A549 (cell line): ENCODE results near the gene ARHGAP42. TPM values are rescaled to one million over a fixed set of nuclear protein-coding genes. Genes with fewer than 3 reads are reported as not detected.
A peak's percentile ranks its signal among the peaks of the same experiment; 100 is the strongest.

Experiments
- ATAC-seq, 2 experiments: fragments of 200-7000 bp in 1 of 2; fragments of >200 bp in 1 of 2; cut with Nextera tagmentation in 1 of 2; cut with Tn5 transposase in 1 of 2; 3 replicates each; pipeline versions ENCODE4 v1.8.0 to v1.9.1; 2018 to 2020; ENCODE audit warnings: mild to moderate bottlenecking in 1 of 2, moderate library complexity in 1 of 2
- CTCF ChIA-PET: fragments of 300-600 bp; sonication (Branson Sonifier 250); formaldehyde crosslinking; extraction: SDS; loops from one replicate; lab custom pipeline; 2021; ENCODE audit warnings: antibody characterized with exemption, inconsistent platforms; lab: Yijun Ruan, JAX
- POLR2A ChIA-PET: fragments of 350-600 bp; formaldehyde crosslinking; extraction: SDS; loops from one replicate; lab custom pipeline; 2021; ENCODE audit warnings: antibody characterized with exemption, inconsistent platforms; lab: Yijun Ruan, JAX
- DNase-seq, 2 experiments: peaks; one replicate each; pipeline versions ENCODE4 v3.0.0 to v3.0.0-alpha.2; 2011 to 2016; ENCODE audit warnings: low read depth in 1 of 2, low spot score in 1 of 2
- FAIRE-seq: peaks from 2 replicates; lab custom pipeline; 2011; peaks lifted over from hg19 to GRCh38; lab: Jason Lieb, UNC
- H3K27ac ChIP-seq, 2 experiments: fragments of >200 bp; sonication (Bioruptor Twin); formaldehyde crosslinking; 3 replicates each; pipeline ENCODE4 v1.5.1; 2016 to 2017
- H3K4me1 ChIP-seq: fragments of >200 bp; sonication (Bioruptor Twin); formaldehyde crosslinking; 3 replicates; pipeline ENCODE4 v1.6.1; 2016
- H3K4me2 ChIP-seq: fragments of >200 bp; sonication (Bioruptor Twin); formaldehyde crosslinking; 3 replicates; pipeline ENCODE4 v1.6.1; 2016
- H3K4me3 ChIP-seq: fragments of >200 bp; sonication (Bioruptor Twin); formaldehyde crosslinking; 3 replicates; pipeline ENCODE4 v1.5.1; 2016
- H3K9me3 ChIP-seq: fragments of >200 bp; sonication (Bioruptor Twin); formaldehyde crosslinking; 3 replicates; pipeline ENCODE4 v1.6.1; 2016
- BHLHE40 ChIP-seq: IDR thresholded peaks from 2 replicates; pipeline ENCODE4 v1.6.1; 2012; ENCODE audit warnings: low read depth, low read length, inconsistent platforms
- CEBPB ChIP-seq, 2 experiments: fragments of >200 bp in 1 of 2; sonication (Bioruptor Twin) in 1 of 2; formaldehyde crosslinking in 1 of 2; IDR thresholded peaks; 2 replicates each; pipeline ENCODE4 v1.6.1; 2012 to 2016
- EHF ChIP-seq: fragments of 250-450 bp; sonication (Bioruptor Pico); IDR thresholded peaks from 2 replicates; pipeline ENCODE4 v1.5.0; 2020; ENCODE audit warnings: mild to moderate bottlenecking
- ELK1 ChIP-seq: fragments of 150-350 bp; IDR thresholded peaks from 2 replicates; pipeline ENCODE4 v1.6.1; 2014; ENCODE audit warnings: low read depth, mild to moderate bottlenecking, low read length
- FOSB ChIP-seq: fragments of 250-450 bp; sonication (Bioruptor Pico); IDR thresholded peaks from 2 replicates; pipeline ENCODE4 v1.5.0; 2020; ENCODE audit warnings: mild to moderate bottlenecking, moderate library complexity
- HDAC2 ChIP-seq: fragments of 200-600 bp; sonication (generic); IDR thresholded peaks from 2 replicates; pipeline ENCODE4 v1.6.1; 2016
- HOXB13 ChIP-seq: fragments of 250-450 bp; sonication (Bioruptor Pico); IDR thresholded peaks from 2 replicates; pipeline ENCODE4 v1.5.0; 2020; ENCODE audit warnings: low read depth, mild to moderate bottlenecking, moderate library complexity
- JUN ChIP-seq, 2 experiments: fragments of >200 bp; sonication (Bioruptor Twin); formaldehyde crosslinking; IDR thresholded peaks; 2 replicates in 1 of 2; 3 replicates in 1 of 2; pipeline ENCODE4 v1.6.1; 2016 to 2017
- JUNB ChIP-seq: fragments of >200 bp; sonication (Bioruptor Twin); formaldehyde crosslinking; IDR thresholded peaks from 2 replicates; pipeline ENCODE4 v1.6.1; 2016
- MAX ChIP-seq: IDR thresholded peaks from 2 replicates; pipeline ENCODE4 v1.6.1; 2012
- PHF8 ChIP-seq: fragments of 200-600 bp; sonication (generic); IDR thresholded peaks from 2 replicates; pipeline ENCODE4 v1.6.1; 2016; ENCODE audit warnings: low read depth, mild to moderate bottlenecking, antibody characterized with exemption, moderate library complexity, borderline replicate concordance
- RAD21 ChIP-seq, 2 experiments: fragments of >200 bp in 1 of 2; sonication (Bioruptor Twin) in 1 of 2; formaldehyde crosslinking in 1 of 2; IDR thresholded peaks in 1 of 2; conservative IDR thresholded peaks in 1 of 2; 2 replicates in 1 of 2; 3 replicates in 1 of 2; pipeline ENCODE4 v1.6.1; 2012 to 2018; ENCODE audit warnings: inconsistent platforms in 1 of 2
- SMC3 ChIP-seq: fragments of >200 bp; sonication (Bioruptor Twin); formaldehyde crosslinking; IDR thresholded peaks from 3 replicates; pipeline ENCODE4 v1.6.1; 2018; ENCODE audit warnings: inconsistent platforms
- SREBF2 ChIP-seq: fragments of 450-650 bp; IDR thresholded peaks from 2 replicates; pipeline ENCODE4 v1.6.1; 2014; ENCODE audit warnings: mild to moderate bottlenecking, moderate library complexity
- TFCP2L1 ChIP-seq: fragments of 250-450 bp; sonication (Bioruptor Pico); IDR thresholded peaks from 2 replicates; pipeline ENCODE4 v1.5.0; 2021; ENCODE audit warnings: mild to moderate bottlenecking
- ZSCAN20 ChIP-seq: fragments of 250-450 bp; sonication (Bioruptor Pico); IDR thresholded peaks from 2 replicates; pipeline ENCODE4 v1.8.0; 2022; ENCODE audit warnings: mild to moderate bottlenecking, moderate library complexity
- WGBS: methylation state at CpG from one replicate; pipeline ENCODE4 v1.1.6; 2017; ENCODE audit errors: missing lambda C conversion rate; 5-methylcytosine and 5-hydroxymethylcytosine counted together
- polyA plus RNA-seq, 4 experiments: library from polyadenylated mRNA; depleted of rRNA in 3 of 4; stranded (reverse); fragments of >200 nt; fragmentation: RNase III in 1 of 4; extraction: RNeasy Plus Mini Kit Qiagen cat#74134 plus additional on column Dnase treatment in 1 of 4; gene quantifications; 2 replicates in 3 of 4; 3 replicates in 1 of 4; pipeline ENCODE4 v1.2.3, GENCODE V29; 2011 to 2017
- TF ChIP-seq, protein P1 (sequence below): fragments of >200 bp; sonication (Bioruptor Twin); formaldehyde crosslinking; IDR thresholded peaks from 3 replicates; pipeline ENCODE4 v1.5.1; 2016
- TF ChIP-seq, protein P2 (sequence below): fragments of 450-650 bp; IDR thresholded peaks from 2 replicates; pipeline ENCODE4 v1.6.1; 2014; ENCODE audit warnings: antibody characterized with exemption
- TF ChIP-seq, protein P3 (sequence below): fragments of 250-450 bp; sonication (Bioruptor Pico); IDR thresholded peaks from 2 replicates; pipeline ENCODE4 v1.5.0; 2021; ENCODE audit warnings: mild to moderate bottlenecking, moderate library complexity, borderline replicate concordance
- TF ChIP-seq, protein P4 (sequence below): IDR thresholded peaks from 2 replicates; pipeline ENCODE4 v1.6.1; 2012; ENCODE audit warnings: low read depth, borderline replicate concordance

ARHGAP42 gene
- polyA plus RNA-seq, 2 of the 4 experiments (the other 2 are of a cell fraction): 5.1 to 17.0 TPM

GRCh38 chr11:100930185-100930778 lies 243.2 kb downstream of the ARHGAP42 start:
- ATAC-seq: peak; percentile 47 to 74; a peak in 3 of 6 replicates
- no peak for FAIRE-seq
- H3K4me1 ChIP-seq: peaks cover 5% of the 10 kb centered on the region; the same call in 2 of the 3 replicates
- 41% methylated on average over 5 of the region's 5 CpGs for WGBS
- no peak overlapping the region for H3K4me3 ChIP-seq
- DNase-seq: peak; percentile 25 to 55
- no peak for TF ChIP-seq ELK1
- TF ChIP-seq CEBPB (IDR thresholded peaks at IDR 0.05): 0 out of 4 replicates have a peak, but pooled peaks of 1 of the 2 experiments have one; percentile 10
- TF ChIP-seq RAD21 (conservative IDR thresholded peaks at IDR 0.05 in 1 of 2, IDR thresholded peaks at IDR 0.05 in 1 of 2): peak; percentile 69 to 72
- TF ChIP-seq, protein P1, sequence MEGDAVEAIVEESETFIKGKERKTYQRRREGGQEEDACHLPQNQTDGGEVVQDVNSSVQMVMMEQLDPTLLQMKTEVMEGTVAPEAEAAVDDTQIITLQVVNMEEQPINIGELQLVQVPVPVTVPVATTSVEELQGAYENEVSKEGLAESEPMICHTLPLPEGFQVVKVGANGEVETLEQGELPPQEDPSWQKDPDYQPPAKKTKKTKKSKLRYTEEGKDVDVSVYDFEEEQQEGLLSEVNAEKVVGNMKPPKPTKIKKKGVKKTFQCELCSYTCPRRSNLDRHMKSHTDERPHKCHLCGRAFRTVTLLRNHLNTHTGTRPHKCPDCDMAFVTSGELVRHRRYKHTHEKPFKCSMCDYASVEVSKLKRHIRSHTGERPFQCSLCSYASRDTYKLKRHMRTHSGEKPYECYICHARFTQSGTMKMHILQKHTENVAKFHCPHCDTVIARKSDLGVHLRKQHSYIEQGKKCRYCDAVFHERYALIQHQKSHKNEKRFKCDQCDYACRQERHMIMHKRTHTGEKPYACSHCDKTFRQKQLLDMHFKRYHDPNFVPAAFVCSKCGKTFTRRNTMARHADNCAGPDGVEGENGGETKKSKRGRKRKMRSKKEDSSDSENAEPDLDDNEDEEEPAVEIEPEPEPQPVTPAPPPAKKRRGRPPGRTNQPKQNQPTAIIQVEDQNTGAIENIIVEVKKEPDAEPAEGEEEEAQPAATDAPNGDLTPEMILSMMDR: peak; percentile 69
- TF ChIP-seq HOXB13 (CRISPR knock-in tag): no peak
- TF ChIP-seq SMC3: peak; percentile 57
- TF ChIP-seq PHF8: no peak
- TF ChIP-seq, protein P2, sequence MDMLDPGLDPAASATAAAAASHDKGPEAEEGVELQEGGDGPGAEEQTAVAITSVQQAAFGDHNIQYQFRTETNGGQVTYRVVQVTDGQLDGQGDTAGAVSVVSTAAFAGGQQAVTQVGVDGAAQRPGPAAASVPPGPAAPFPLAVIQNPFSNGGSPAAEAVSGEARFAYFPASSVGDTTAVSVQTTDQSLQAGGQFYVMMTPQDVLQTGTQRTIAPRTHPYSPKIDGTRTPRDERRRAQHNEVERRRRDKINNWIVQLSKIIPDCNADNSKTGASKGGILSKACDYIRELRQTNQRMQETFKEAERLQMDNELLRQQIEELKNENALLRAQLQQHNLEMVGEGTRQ: no peak
- no peak for TF ChIP-seq MAX
- no peaks in the 10 kb centered on the region for H3K9me3 ChIP-seq
- H3K27ac ChIP-seq: no peak overlapping the region
- CTCF ChIA-PET: interaction anchor here (0.6 to 2.4 kb wide), 13 partner anchors 12 to 360 kb away, joined by 3 to 10 read pairs (median 3); no protein-coding TSS in a partner anchor
- H3K4me2 ChIP-seq: no peak overlapping the region
- POLR2A ChIA-PET: no interaction called here

DNA sequence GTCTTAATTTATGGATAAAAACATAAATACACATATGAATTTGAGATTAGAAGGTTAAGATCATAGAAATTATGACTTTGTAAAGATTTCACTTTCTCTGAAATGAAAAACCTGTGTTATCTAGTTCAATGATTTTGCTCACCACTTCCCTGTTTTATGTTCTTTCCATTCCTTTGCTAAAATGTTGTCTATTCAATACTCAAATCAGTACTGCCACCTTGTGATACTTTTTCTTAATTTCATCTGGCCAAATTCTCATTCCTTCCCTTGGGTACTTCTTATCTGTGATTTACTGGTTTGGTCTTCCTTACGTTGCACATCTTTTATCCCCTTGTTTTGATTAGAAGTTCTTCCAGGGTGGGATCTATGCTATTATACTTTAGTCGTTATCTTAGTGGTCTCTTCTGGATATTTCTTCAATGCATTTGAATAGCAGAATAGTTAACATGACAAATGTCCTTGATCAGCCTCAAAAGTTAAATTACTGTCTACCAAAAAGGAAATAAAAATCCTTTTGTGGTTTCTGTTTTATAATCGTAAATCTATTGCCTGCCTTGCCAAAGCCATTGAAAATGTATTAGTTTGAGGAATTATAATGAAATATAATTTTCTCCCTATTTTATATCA lies 245.5 kb downstream of the ARHGAP42 start:
- Histone ChIP-seq H3K4me1 (no peaks in the 10 kb centered on the region), H3K4me3 (no peak overlapping the region), H3K27ac (no peak overlapping the region), H3K9me3 (no peaks in the 10 kb centered on the region), H3K4me2 (no peak overlapping the region)
- FAIRE-seq (peak; percentile 39), DNase-seq (peak; percentile 17 to 26), ATAC-seq (peak in 1 of 2 experiments; percentile 73; a peak in 2 of 6 replicates)
- 2% methylated on average over 3 of the region's 3 CpGs for WGBS
- POLR2A ChIA-PET: no interaction called here
- no peak for TF ChIP-seq JUN (IDR thresholded peaks at IDR 0.05)
- peak; percentile 59 to 70 for TF ChIP-seq RAD21 (conservative IDR thresholded peaks at IDR 0.05 in 1 of 2, IDR thresholded peaks at IDR 0.05 in 1 of 2)
- peak; percentile 43 for TF ChIP-seq SMC3
- TF ChIP-seq, protein P1: peak; percentile 53
- CTCF ChIA-PET: interaction anchor here (1.0 to 1.7 kb wide), 5 partner anchors 113 to 360 kb away, joined by 3 to 8 read pairs (median 4); no protein-coding TSS in a partner anchor

- FAIRE-seq (no peak), ATAC-seq (no peak), DNase-seq (no peak)
- 87% methylated on average over 6 of the region's 6 CpGs for WGBS
- H3K4me3 ChIP-seq: no peak overlapping the region
- POLR2A ChIA-PET: no interaction called here
- H3K9me3 ChIP-seq: no peaks in the 10 kb centered on the region
- CTCF ChIA-PET: interaction anchor here (0.8 kb wide), 1 partner anchor 10 kb away, joined by 3 read pairs; no protein-coding TSS in a partner anchor
- H3K27ac ChIP-seq: no peak overlapping the region
- H3K4me1 ChIP-seq: peaks cover 9% of the 10 kb centered on the region; the same call in 1 of the 3 replicates
- no peak overlapping the region for H3K4me2 ChIP-seq
- TF ChIP-seq, protein P3, sequence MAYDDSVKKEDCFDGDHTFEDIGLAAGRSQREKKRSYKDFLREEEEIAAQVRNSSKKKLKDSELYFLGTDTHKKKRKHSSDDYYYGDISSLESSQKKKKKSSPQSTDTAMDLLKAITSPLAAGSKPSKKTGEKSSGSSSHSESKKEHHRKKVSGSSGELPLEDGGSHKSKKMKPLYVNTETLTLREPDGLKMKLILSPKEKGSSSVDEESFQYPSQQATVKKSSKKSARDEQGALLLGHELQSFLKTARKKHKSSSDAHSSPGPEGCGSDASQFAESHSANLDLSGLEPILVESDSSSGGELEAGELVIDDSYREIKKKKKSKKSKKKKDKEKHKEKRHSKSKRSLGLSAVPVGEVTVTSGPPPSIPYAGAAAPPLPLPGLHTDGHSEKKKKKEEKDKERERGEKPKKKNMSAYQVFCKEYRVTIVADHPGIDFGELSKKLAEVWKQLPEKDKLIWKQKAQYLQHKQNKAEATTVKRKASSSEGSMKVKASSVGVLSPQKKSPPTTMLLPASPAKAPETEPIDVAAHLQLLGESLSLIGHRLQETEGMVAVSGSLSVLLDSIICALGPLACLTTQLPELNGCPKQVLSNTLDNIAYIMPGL: no peak
- TF ChIP-seq TFCP2L1: no peak
- TF ChIP-seq, protein P4, sequence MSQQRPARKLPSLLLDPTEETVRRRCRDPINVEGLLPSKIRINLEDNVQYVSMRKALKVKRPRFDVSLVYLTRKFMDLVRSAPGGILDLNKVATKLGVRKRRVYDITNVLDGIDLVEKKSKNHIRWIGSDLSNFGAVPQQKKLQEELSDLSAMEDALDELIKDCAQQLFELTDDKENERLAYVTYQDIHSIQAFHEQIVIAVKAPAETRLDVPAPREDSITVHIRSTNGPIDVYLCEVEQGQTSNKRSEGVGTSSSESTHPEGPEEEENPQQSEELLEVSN: no peak
- TF ChIP-seq JUNB: no peak
- TF ChIP-seq, protein P2: no peak
- TF ChIP-seq HOXB13 (CRISPR knock-in tag): no peak
- no peak for TF ChIP-seq SREBF2
- no peak for TF ChIP-seq HDAC2
- TF ChIP-seq FOSB (CRISPR knock-in tag): no peak
- TF ChIP-seq BHLHE40: no peak
- TF ChIP-seq EHF (CRISPR knock-in tag): no peak
- TF ChIP-seq RAD21 (conservative IDR thresholded peaks at IDR 0.05 in 1 of 2, IDR thresholded peaks at IDR 0.05 in 1 of 2): no peak
- TF ChIP-seq ZSCAN20 (CRISPR knock-in tag): no peak
Observed at GRCh38 chr11:100936781-100937180, 249.7 kb downstream of the ARHGAP42 start.
